Calu3 (cell line): Measurements from ENCODE around the gene IQGAP1. TPM values are rescaled to one million over a fixed set of nuclear protein-coding genes. Genes with fewer than 3 reads are reported as not detected.

Experiments
- BruUV-seq: library from RNA; stranded (reverse); fragments of 400-500 nt; replicated peaks from 2 replicates; lab custom pipeline; 2021; lab: Mats Ljungman, UMichigan
- CTCF ChIA-PET: fragments of 300-600 bp; sonication (Branson Sonifier 250); formaldehyde crosslinking; loops from one replicate; lab custom pipeline; 2022; ENCODE audit warnings: antibody characterized with exemption; lab: Charles Lee
- DNase-seq: peaks from one replicate; pipeline ENCODE4 v3.0.0; 2022
- H3K27ac Mint-ChIP-seq: one replicate; pipeline ENCODE4 v1.8.0; 2022; ENCODE audit warnings: mixed read lengths; ENCODE audit not compliant: unreplicated experiment
- H3K27me3 Mint-ChIP-seq: one replicate; pipeline ENCODE4 v1.8.0; 2022; ENCODE audit warnings: mixed read lengths; ENCODE audit not compliant: unreplicated experiment
- H3K36me3 Mint-ChIP-seq: one replicate; pipeline ENCODE4 v1.8.0; 2022; ENCODE audit warnings: mild to moderate bottlenecking, moderate library complexity, mixed read lengths; ENCODE audit not compliant: insufficient read depth, unreplicated experiment
- H3K4me1 Mint-ChIP-seq: one replicate; pipeline ENCODE4 v1.8.0; 2022; ENCODE audit warnings: mild to moderate bottlenecking, low read depth, mixed read lengths; ENCODE audit not compliant: unreplicated experiment
- H3K4me3 Mint-ChIP-seq: one replicate; pipeline ENCODE4 v1.8.0; 2022; ENCODE audit warnings: mild to moderate bottlenecking, low read depth, moderate library complexity, mixed read lengths; ENCODE audit not compliant: unreplicated experiment
- H3K9me3 Mint-ChIP-seq: one replicate; pipeline ENCODE4 v1.8.0; 2022; ENCODE audit warnings: low read depth, mixed read lengths; ENCODE audit not compliant: unreplicated experiment
- intact Hi-C: fragments of 100-400 bp; cut with micrococcal nuclease; formaldehyde crosslinking; loops from one replicate; pipeline ENCODE4 v1.10.0; 2022; ENCODE audit not compliant: unreplicated experiment
- total RNA-seq: library from RNA; stranded (reverse); gene quantifications from 2 replicates; pipeline ENCODE4 v1.2.3, GENCODE V29; 2022
- TF ChIP-seq, protein P1 (sequence below): fragments of 200-600 bp; IDR thresholded peaks from one replicate; pipeline ENCODE4 v1.8.0; 2022; ENCODE audit warnings: antibody characterized with exemption; ENCODE audit not compliant: unreplicated experiment

Gene IQGAP1
- total RNA-seq, 1 experiment from 2014 or later = 206 TPM

- CTCF ChIA-PET = interaction anchor here (0.6 kb wide), 1 partner anchor 56 kb away, joined by 3 read pairs; no protein-coding TSS in a partner anchor
- Mint-ChIP-seq H3K27me3 (no peaks in the 10 kb centered on the region), H3K4me1 (no peaks in the 10 kb centered on the region), H3K9me3 (no peaks in the 10 kb centered on the region), H3K36me3 (peaks cover 59% of the 10 kb centered on the region), H3K4me3 (no peak overlapping the region), H3K27ac (no peak overlapping the region)
- intact Hi-C loops = no loop called here
- TF ChIP-seq, protein P1, sequence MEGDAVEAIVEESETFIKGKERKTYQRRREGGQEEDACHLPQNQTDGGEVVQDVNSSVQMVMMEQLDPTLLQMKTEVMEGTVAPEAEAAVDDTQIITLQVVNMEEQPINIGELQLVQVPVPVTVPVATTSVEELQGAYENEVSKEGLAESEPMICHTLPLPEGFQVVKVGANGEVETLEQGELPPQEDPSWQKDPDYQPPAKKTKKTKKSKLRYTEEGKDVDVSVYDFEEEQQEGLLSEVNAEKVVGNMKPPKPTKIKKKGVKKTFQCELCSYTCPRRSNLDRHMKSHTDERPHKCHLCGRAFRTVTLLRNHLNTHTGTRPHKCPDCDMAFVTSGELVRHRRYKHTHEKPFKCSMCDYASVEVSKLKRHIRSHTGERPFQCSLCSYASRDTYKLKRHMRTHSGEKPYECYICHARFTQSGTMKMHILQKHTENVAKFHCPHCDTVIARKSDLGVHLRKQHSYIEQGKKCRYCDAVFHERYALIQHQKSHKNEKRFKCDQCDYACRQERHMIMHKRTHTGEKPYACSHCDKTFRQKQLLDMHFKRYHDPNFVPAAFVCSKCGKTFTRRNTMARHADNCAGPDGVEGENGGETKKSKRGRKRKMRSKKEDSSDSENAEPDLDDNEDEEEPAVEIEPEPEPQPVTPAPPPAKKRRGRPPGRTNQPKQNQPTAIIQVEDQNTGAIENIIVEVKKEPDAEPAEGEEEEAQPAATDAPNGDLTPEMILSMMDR = no peak
- no peak for DNase-seq
- BruUV-seq = no TSS peak
Observed at GRCh38 chr15:90495067-90495466, 107.0 kb downstream of the IQGAP1 start.

GRCh38 chr15:90496791-90497190 is 108.7 kb downstream of the IQGAP1 start:
- no peak for DNase-seq
- peaks cover 69% of the 10 kb centered on the region for H3K36me3 Mint-ChIP-seq
- no peak overlapping the region for H3K27ac Mint-ChIP-seq
- H3K9me3 Mint-ChIP-seq = no peaks in the 10 kb centered on the region
- H3K4me1 Mint-ChIP-seq = no peaks in the 10 kb centered on the region
- H3K27me3 Mint-ChIP-seq = no peaks in the 10 kb centered on the region
- CTCF ChIA-PET = no interaction called here
- BruUV-seq = no TSS peak
- TF ChIP-seq, protein P1 = no peak
- no peak overlapping the region for H3K4me3 Mint-ChIP-seq
- intact Hi-C loops = no loop called here

GRCh38 chr15:90497376-90497775 is 109.3 kb downstream of the IQGAP1 start:
- intact Hi-C loops = no loop called here
- DNase-seq = no peak
- no peak overlapping the region for H3K4me3 Mint-ChIP-seq
- peaks cover 63% of the 10 kb centered on the region for H3K36me3 Mint-ChIP-seq
- H3K9me3 Mint-ChIP-seq = no peaks in the 10 kb centered on the region
- H3K4me1 Mint-ChIP-seq = no peaks in the 10 kb centered on the region
- no peaks in the 10 kb centered on the region for H3K27me3 Mint-ChIP-seq
- BruUV-seq = no TSS peak
- TF ChIP-seq, protein P1 = no peak
- CTCF ChIA-PET = no interaction called here
- no peak overlapping the region for H3K27ac Mint-ChIP-seq

GRCh38 chr15:90497912-90498311 is 109.9 kb downstream of the IQGAP1 start:
- intact Hi-C loops = no loop called here
- Mint-ChIP-seq H3K36me3 (peaks cover 58% of the 10 kb centered on the region), H3K9me3 (no peaks in the 10 kb centered on the region), H3K27ac (no peak overlapping the region), H3K27me3 (no peaks in the 10 kb centered on the region), H3K4me1 (no peaks in the 10 kb centered on the region), H3K4me3 (no peak overlapping the region)
- no TSS peak for BruUV-seq
- no peak for DNase-seq
- CTCF ChIA-PET = no interaction called here
- TF ChIP-seq, protein P1 = no peak
